Omental fat pad (tissue), 4 donors: ENCODE measurements around the gene CHAF1B. TPM values are rescaled to one million over a fixed set of nuclear protein-coding genes. Genes with fewer than 3 reads are reported as not detected.
"Not testable (repeated sequence)": the region's sequence is repeated elsewhere in the genome, so short reads cannot be mapped to it uniquely, and the experiment has no call there.

ENCODE experiments used
- ATAC-seq: fragments of 150-250 bp; one replicate; pipeline ENCODE4 v1.9.1; 2016; ENCODE audit warnings: mild to moderate bottlenecking, moderate library complexity; ENCODE audit not compliant: low FRiP score
- DNase-seq: peaks from one replicate; pipeline ENCODE4 v3.0.0-alpha.2; 2019; ENCODE audit warnings: low spot score
- CTCF ChIP-seq, 3 donors: fragments of 450-650 bp; IDR thresholded peaks; one replicate each; pipeline ENCODE4 v1.5.1; 2016 to 2017; ENCODE audit warnings: antibody characterized with exemption in 3 of 3, mild to moderate bottlenecking in 3 of 3, moderate library complexity in 2 of 3
- total RNA-seq, 4 donors: library from RNA; depleted of rRNA; stranded (reverse); fragments of >200 nt; gene quantifications; one replicate each; pipeline ENCODE4 v1.1.0, GENCODE V29; 2016

CHAF1B gene
- total RNA-seq, 4 donors from 2014 or later, result 0.75 to 1.3 (median 1.0) TPM

GRCh38 chr21:36388096-36388495 is 2.9 kb downstream of the CHAF1B start:
- ATAC-seq, result no peak
- TF ChIP-seq CTCF (IDR thresholded peaks at IDR 0.05), result no peak
- DNase-seq, result no peak

GRCh38 chr21:36388835-36389234 is 3.6 kb downstream of the CHAF1B start:
- no peak for ATAC-seq

GRCh38 chr21:36391649-36392048 is 6.5 kb downstream of the CHAF1B start:
- DNase-seq, ATAC-seq: not testable (repeated sequence)

More at GRCh38 chr21:36388835-36389234, 3.6 kb downstream of the CHAF1B start:
- no peak for DNase-seq
- TF ChIP-seq CTCF (IDR thresholded peaks at IDR 0.05), result no peak

- no peak for ATAC-seq
- DNase-seq, result no peak
- TF ChIP-seq CTCF (IDR thresholded peaks at IDR 0.05), result no peak
These were observed 10.3 kb downstream of the CHAF1B start for GRCh38 chr21:36395353-36396111.

GRCh38 chr21:36396325-36396724 is 11.1 kb downstream of the CHAF1B start:
- DNase-seq, result no peak
- no peak for ATAC-seq
- TF ChIP-seq CTCF (IDR thresholded peaks at IDR 0.05), result no peak

GRCh38 chr21:36396971-36397370 is 11.8 kb downstream of the CHAF1B start:
- no peak for TF ChIP-seq CTCF (IDR thresholded peaks at IDR 0.05)
- DNase-seq (no peak), ATAC-seq (no peak)

- TF ChIP-seq CTCF (IDR thresholded peaks at IDR 0.05), result no peak
- DNase-seq (no peak), ATAC-seq (no peak)
These were observed 12.4 kb downstream of the CHAF1B start for GRCh38 chr21:36397606-36398005.

- DNase-seq, result not testable (repeated sequence)
These were observed 14.5 kb downstream of the CHAF1B start for GRCh38 chr21:36399736-36400135.

More at GRCh38 chr21:36399736-36400135, 14.5 kb downstream of the CHAF1B start:
- ATAC-seq, result not testable (repeated sequence)
